Medulla oblongata (tissue), 1 donor: Measurements from ENCODE around the gene EVI2B.
"Not testable (repeated sequence)": the region's sequence is repeated elsewhere in the genome, so short reads cannot be mapped to it uniquely, and the experiment has no call there.

Source experiments
- DNase-seq: peaks from one replicate; pipeline ENCODE4 v3.0.0-alpha.2; 2015; ENCODE audit errors: extremely low spot score

EVI2B gene

GRCh38 chr17:31310260-31310659 is 3.6 kb downstream of the EVI2B start:
- peak; percentile 38 for DNase-seq

GRCh38 chr17:31309556-31309955 is 4.3 kb downstream of the EVI2B start:
- peak; percentile 60 for DNase-seq

- peak; percentile 44 for DNase-seq
Observed at GRCh38 chr17:31308372-31309334, 5.2 kb downstream of the EVI2B start.

- DNase-seq = no peak
Observed at GRCh38 chr17:31307640-31308039, 6.2 kb downstream of the EVI2B start.

GRCh38 chr17:31299624-31300023 is 14.2 kb downstream of the EVI2B start:
- no peak for DNase-seq

- peak; percentile 90 for DNase-seq
Observed at GRCh38 chr17:31297090-31297489, 16.8 kb downstream of the EVI2B start, which contains the start of gene OMG. Gene OMG, minus strand, starts transcription at chr17:31297239. Its CDS starts 908 bp downstream, at chr17:31296331.

GRCh38 chr17:31296142-31296541 is 17.7 kb downstream of the EVI2B start:
- DNase-seq = peak; percentile 74

- DNase-seq = peak; percentile 48
Observed at GRCh38 chr17:31295489-31295871, 18.4 kb downstream of the EVI2B start.

- peak; percentile 37 for DNase-seq
Observed at GRCh38 chr17:31294820-31295488, 18.9 kb downstream of the EVI2B start.

GRCh38 chr17:31294231-31294630 is 19.6 kb downstream of the EVI2B start:
- DNase-seq = peak; percentile 61

GRCh38 chr17:31293581-31293980 is 20.3 kb downstream of the EVI2B start:
- DNase-seq = no peak

- no peak for DNase-seq
Observed at GRCh38 chr17:31291820-31292219, 22.0 kb downstream of the EVI2B start.

- DNase-seq = no peak
Observed at GRCh38 chr17:31289790-31290189, 24.1 kb downstream of the EVI2B start.

- DNase-seq = not testable (repeated sequence)
Observed at GRCh38 chr17:31287932-31288331, 25.9 kb downstream of the EVI2B start.

GRCh38 chr17:31286587-31286986 is 27.3 kb downstream of the EVI2B start:
- DNase-seq = no peak

GRCh38 chr17:31283841-31284240 is 30.0 kb downstream of the EVI2B start:
- no peak for DNase-seq

- no peak for DNase-seq
Observed at GRCh38 chr17:31281061-31281460, 32.8 kb downstream of the EVI2B start.

GRCh38 chr17:31279401-31279800 is 34.5 kb downstream of the EVI2B start:
- no peak for DNase-seq

GRCh38 chr17:31275116-31275515 is 38.7 kb downstream of the EVI2B start:
- no peak for DNase-seq

- no peak for DNase-seq
Observed at GRCh38 chr17:31274252-31274651, 39.6 kb downstream of the EVI2B start.

GRCh38 chr17:31273516-31273915 is 40.3 kb downstream of the EVI2B start:
- DNase-seq = no peak

- DNase-seq = no peak
Observed at GRCh38 chr17:31272803-31273202, 41.1 kb downstream of the EVI2B start.

GRCh38 chr17:31272236-31272635 is 41.6 kb downstream of the EVI2B start:
- no peak for DNase-seq
